Retinal pigment epithelial cell (primary cell): ENCODE measurements around the gene SH3RF2.
"Not testable (repeated sequence)": the region's sequence is repeated elsewhere in the genome, so short reads cannot be mapped to it uniquely, and the experiment has no call there.

Experiments
- DNase-seq: peaks from one replicate; pipeline ENCODE4 v3.0.0-alpha.2; 2010; ENCODE audit warnings: low read depth
- H3K4me3 ChIP-seq: 2 replicates; pipeline ENCODE4 v1.5.1; 2011; ENCODE audit warnings: mild to moderate bottlenecking, low read length, control low read depth, moderate library complexity
- CTCF ChIP-seq: conservative IDR thresholded peaks from 2 replicates; pipeline ENCODE4 v1.5.1; 2011; ENCODE audit warnings: low read depth, low read length, control low read depth, inconsistent platforms

Gene SH3RF2

GRCh38 chr5:145948047-145948446, 11.7 kb downstream of the SH3RF2 start:
- no peak for TF ChIP-seq CTCF

GRCh38 chr5:145948921-145949320, 12.5 kb downstream of the SH3RF2 start:
- no peak for TF ChIP-seq CTCF
- no peak overlapping the region for H3K4me3 ChIP-seq
- no peak for DNase-seq

More at GRCh38 chr5:145948047-145948446, 11.7 kb downstream of the SH3RF2 start:
- H3K4me3 ChIP-seq: no peak overlapping the region
- no peak for DNase-seq

GRCh38 chr5:145949474-145949873, 13.1 kb downstream of the SH3RF2 start:
- no peak for DNase-seq
- no peak for TF ChIP-seq CTCF
- H3K4me3 ChIP-seq: no peak overlapping the region

- DNase-seq: no peak
- H3K4me3 ChIP-seq: no peak overlapping the region
- TF ChIP-seq CTCF: no peak
These were observed 14.7 kb downstream of the SH3RF2 start for GRCh38 chr5:145951071-145951470.

GRCh38 chr5:145953202-145953601, 16.8 kb downstream of the SH3RF2 start:
- no peak for TF ChIP-seq CTCF
- H3K4me3 ChIP-seq: no peak overlapping the region
- DNase-seq: no peak

- not testable (repeated sequence) for H3K4me3 ChIP-seq, DNase-seq
These were observed 17.8 kb downstream of the SH3RF2 start for GRCh38 chr5:145954140-145954539.

- DNase-seq: no peak
- TF ChIP-seq CTCF: no peak
- H3K4me3 ChIP-seq: no peak overlapping the region
These were observed 21.0 kb downstream of the SH3RF2 start for GRCh38 chr5:145957388-145957787.

GRCh38 chr5:145958436-145958835, 22.1 kb downstream of the SH3RF2 start:
- H3K4me3 ChIP-seq: no peak overlapping the region
- no peak for DNase-seq
- TF ChIP-seq CTCF: no peak
